SK-N-SH (cell line): Measurements from ENCODE around the gene SAP30BP. TPM values are rescaled to one million over a fixed set of nuclear protein-coding genes. Genes with fewer than 3 reads are reported as not detected.
A peak's percentile ranks its signal among the peaks of the same experiment; 100 is the strongest.

Source experiments
- CTCF ChIA-PET: fragments of 300-600, 350-600 bp; formaldehyde crosslinking; extraction: SDS; loops from one replicate; lab custom pipeline; 2021; lab: Yijun Ruan, JAX
- POLR2A ChIA-PET: fragments of 350-600 bp; sonication (Branson Sonifier 250); formaldehyde crosslinking; extraction: SDS; loops from one replicate; lab custom pipeline; 2020; ENCODE audit warnings: antibody characterized with exemption, inconsistent platforms; lab: Yijun Ruan, JAX
- DNase-seq: peaks from one replicate; pipeline ENCODE4 v3.0.0; 2012
- H2AFZ ChIP-seq: fragments of 200-600 bp; sonication (generic); 2 replicates; pipeline ENCODE4 v1.8.1; 2016; ENCODE audit warnings: antibody characterized with exemption, mild to moderate bottlenecking, low read depth
- H3F3A ChIP-seq: fragments of 200-600 bp; sonication (generic); replicated peaks from 2 replicates; pipeline ENCODE3; 2016; ENCODE audit warnings: antibody characterized with exemption, mild to moderate bottlenecking; ENCODE audit not compliant: insufficient read depth
- H3K27ac ChIP-seq, 2 experiments: fragments of 200-500 bp in 1 of 2; fragments of 200-600 bp in 1 of 2; sonication (Bioruptor generic) in 1 of 2; sonication (generic), shearing (Covaris generic) in 1 of 2; 2 replicates each; pipeline versions ENCODE4 v1.5.1 to v1.6.1; 2014 to 2016; ENCODE audit warnings: low read depth in 2 of 2, inconsistent platforms in 1 of 2, low read length in 1 of 2, mild to moderate bottlenecking in 1 of 2, mixed read lengths in 1 of 2
- H3K27me3 ChIP-seq: fragments of 200-600 bp; sonication (generic), shearing (Covaris generic); 2 replicates; pipeline ENCODE4 v1.6.1; 2016; ENCODE audit warnings: mixed run types; ENCODE audit not compliant: insufficient read depth
- H3K36me3 ChIP-seq, 2 experiments: fragments of 200-500 bp in 1 of 2; fragments of 200-600 bp in 1 of 2; sonication (Bioruptor generic) in 1 of 2; sonication (generic) in 1 of 2; replicated peaks in 1 of 2; 2 replicates each; pipeline versions ENCODE3 to v1.5.1; 2014 to 2016; ENCODE audit warnings: low read length in 1 of 2, mild to moderate bottlenecking in 1 of 2; ENCODE audit not compliant: insufficient read depth in 2 of 2, control insufficient read depth in 1 of 2
- H3K4me1 ChIP-seq, 2 experiments: fragments of 200-500 bp in 1 of 2; fragments of 200-600 bp in 1 of 2; sonication (Bioruptor generic) in 1 of 2; sonication (generic), shearing (Covaris generic) in 1 of 2; 2 replicates each; pipeline versions ENCODE4 v1.5.1 to v1.6.1; 2014 to 2016; ENCODE audit warnings: low read depth in 1 of 2, low read length in 1 of 2, mixed run types in 1 of 2; ENCODE audit not compliant: insufficient read depth in 2 of 2, control insufficient read depth in 1 of 2
- H3K4me2 ChIP-seq: fragments of 200-600 bp; sonication (generic), shearing (Covaris generic); 2 replicates; pipeline ENCODE4 v1.6.1; 2017; ENCODE audit warnings: mixed run types
- H3K4me3 ChIP-seq, 2 experiments: fragments of 200-500 bp in 1 of 2; fragments of 200-600 bp in 1 of 2; sonication (Bioruptor generic) in 1 of 2; sonication (generic), shearing (Covaris generic) in 1 of 2; 2 replicates each; pipeline versions ENCODE4 v1.5.1 to v1.8.1; 2014 to 2016; ENCODE audit warnings: low read depth in 2 of 2, inconsistent platforms in 1 of 2, low read length in 1 of 2, mild to moderate bottlenecking in 1 of 2, mixed read lengths in 1 of 2, moderate library complexity in 1 of 2
- H3K79me2 ChIP-seq: fragments of 200-600 bp; sonication (generic); 2 replicates; pipeline ENCODE4 v1.8.1; 2017; ENCODE audit warnings: mild to moderate bottlenecking; ENCODE audit not compliant: insufficient read depth
- H3K9ac ChIP-seq: fragments of 200-600 bp; sonication (generic); 2 replicates; pipeline ENCODE4 v1.6.1; 2017; ENCODE audit warnings: mixed run types
- H3K9me2 ChIP-seq: fragments of 200-600 bp; sonication (generic); 2 replicates; pipeline ENCODE4 v1.6.1; 2017; ENCODE audit warnings: mixed run types
- H3K9me3 ChIP-seq: fragments of 200-600 bp; sonication (generic); 2 replicates; pipeline ENCODE4 v1.6.1; 2017; ENCODE audit warnings: mixed run types, mild to moderate bottlenecking, moderate library complexity
- H4K20me1 ChIP-seq: fragments of 200-600 bp; sonication (generic); 2 replicates; pipeline ENCODE4 v1.6.1; 2017; ENCODE audit warnings: mild to moderate bottlenecking, mixed run types; ENCODE audit not compliant: insufficient read depth
- CHD2 ChIP-seq: fragments of 150-350 bp; IDR thresholded peaks from 2 replicates; pipeline ENCODE4 v1.6.1; 2018; ENCODE audit warnings: low read length; ENCODE audit not compliant: partially characterized antibody
- ELF1 ChIP-seq: IDR thresholded peaks from 2 replicates; pipeline ENCODE4 v1.4.0; 2012
- EZH2phosphoT487 ChIP-seq: fragments of 200-600 bp; sonication (generic); IDR thresholded peaks from 2 replicates; pipeline ENCODE4 v1.6.1; 2017; ENCODE audit warnings: low read depth, mixed run types, mild to moderate bottlenecking, antibody characterized with exemption, moderate library complexity, borderline replicate concordance
- FOXJ3 ChIP-seq: sonication (generic); formaldehyde crosslinking; IDR thresholded peaks from 2 replicates; pipeline ENCODE4 v1.5.1; 2020; ENCODE audit warnings: mild to moderate bottlenecking, missing genetic modification reagents
- GABPA ChIP-seq: IDR thresholded peaks from 2 replicates; pipeline ENCODE4 v1.4.0; 2012; ENCODE audit warnings: low read depth, mild to moderate bottlenecking
- MAX ChIP-seq: IDR thresholded peaks from 2 replicates; pipeline ENCODE4 v1.4.0; 2012; ENCODE audit warnings: low read depth
- MEF2A ChIP-seq: IDR thresholded peaks from 2 replicates; pipeline ENCODE4 v1.4.0; 2012; ENCODE audit warnings: low read depth, borderline replicate concordance
- MXI1 ChIP-seq: IDR thresholded peaks from 2 replicates; pipeline ENCODE4 v1.6.1; 2012; ENCODE audit warnings: mild to moderate bottlenecking, low read depth, low read length, improper control_type of control experiment
- NFIC ChIP-seq: IDR thresholded peaks from 2 replicates; pipeline ENCODE4 v1.4.0; 2012; ENCODE audit warnings: borderline replicate concordance
- POLR2AphosphoS5 ChIP-seq: IDR thresholded peaks from 2 replicates; pipeline ENCODE4 v1.6.1; 2012; ENCODE audit warnings: low read depth, low read length
- RCOR1 ChIP-seq: fragments of 150-350 bp; IDR thresholded peaks from 2 replicates; pipeline ENCODE4 v1.6.1; 2017; ENCODE audit warnings: antibody characterized with exemption, low read length
- RXRA ChIP-seq: IDR thresholded peaks from 2 replicates; pipeline ENCODE4 v1.4.0; 2012; ENCODE audit warnings: low read depth, mild to moderate bottlenecking, borderline replicate concordance
- SIN3A ChIP-seq: IDR thresholded peaks from 2 replicates; pipeline ENCODE4 v1.6.1; 2012; ENCODE audit warnings: low read depth, mild to moderate bottlenecking, low read length, moderate library complexity, borderline replicate concordance
- SMC3 ChIP-seq: IDR thresholded peaks from 2 replicates; pipeline ENCODE4 v1.6.1; 2012; ENCODE audit warnings: low read depth, low read length, improper control_type of control experiment
- TCF12 ChIP-seq: IDR thresholded peaks from 2 replicates; pipeline ENCODE4 v1.4.0; 2012
- TEAD4 ChIP-seq: IDR thresholded peaks from 2 replicates; pipeline ENCODE4 v1.4.0; 2012; ENCODE audit warnings: mild to moderate bottlenecking, borderline replicate concordance; ENCODE audit not compliant: insufficient read depth
- whole genome bisulfite sequencing: methylation state at CpG from one replicate; pipeline ENCODE4 v1.1.6; 2017; ENCODE audit warnings: low lambda C conversion rate; 5-methylcytosine and 5-hydroxymethylcytosine counted together
- polyA plus RNA-seq, 3 experiments: library from polyadenylated mRNA; depleted of rRNA; stranded (reverse); fragments of >200 nt; gene quantifications; 2 replicates each; pipeline ENCODE4 v1.2.3, GENCODE V29; 2012
- TF ChIP-seq, protein P1 (sequence below): IDR thresholded peaks from 2 replicates; pipeline ENCODE4 v1.6.1; 2012; ENCODE audit warnings: mild to moderate bottlenecking, low read depth, low read length, moderate library complexity

The SAP30BP gene
- polyA plus RNA-seq, 1 of the 3 experiments (the other 2 are of a cell fraction): 158 TPM

DNA sequence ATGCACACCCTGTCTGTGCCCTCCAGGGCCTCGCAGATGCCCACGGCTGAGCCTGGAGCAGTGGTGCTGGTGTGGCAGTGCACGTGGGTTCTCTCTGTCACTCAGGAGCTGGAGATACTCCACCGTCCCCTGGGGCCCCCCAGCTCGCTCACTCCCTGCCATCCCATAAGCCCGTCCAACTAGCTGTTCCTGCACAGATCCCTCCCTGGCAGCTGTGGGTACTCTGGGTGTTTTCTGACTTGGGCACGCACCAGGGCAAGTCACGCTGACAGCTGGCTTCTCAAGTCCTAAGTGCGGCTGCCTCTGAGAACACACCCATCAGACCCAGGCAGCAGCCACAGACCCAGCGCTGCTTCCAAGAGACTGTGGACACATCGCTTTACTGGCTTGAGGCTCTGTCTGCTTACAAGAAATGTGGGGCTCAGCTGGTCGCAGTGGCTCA is 28.7 kb downstream of the SAP30BP start:
- H3K9ac ChIP-seq: no peak overlapping the region
- no peak for TF ChIP-seq NFIC
- TF ChIP-seq SIN3A: no peak
- no peak for TF ChIP-seq TCF12
- no peak for TF ChIP-seq MAX
- no peak for TF ChIP-seq MEF2A
- no peak for TF ChIP-seq FOXJ3 (CRISPR knock-in tag)
- TF ChIP-seq POLR2AphosphoS5: no peak
- TF ChIP-seq CHD2: no peak
- TF ChIP-seq ELF1: no peak
- TF ChIP-seq, all 33 proteins: peak for 0
- no peak overlapping the region for H3K4me3 ChIP-seq
- peak overlapping the region; percentile 91 to 99; a peak in 3 of 4 replicates for H3K27ac ChIP-seq
- no peaks in the 10 kb centered on the region for H3K9me2 ChIP-seq
- peaks cover 58 to 63% of the 10 kb centered on the region in 2 experiments; a peak in 3 of 4 replicates for H3K4me1 ChIP-seq
- no peaks in the 10 kb centered on the region for H4K20me1 ChIP-seq
- H3K4me2 ChIP-seq: peak overlapping the region; percentile 73; the same call in 1 of the 2 replicates
- peaks cover 24 to 45% of the 10 kb centered on the region in 2 experiments for H3K36me3 ChIP-seq
- H3K9me3 ChIP-seq: no peaks in the 10 kb centered on the region
- POLR2A ChIA-PET: no interaction called here
- no peaks in the 10 kb centered on the region for H3K27me3 ChIP-seq
- no peak for DNase-seq
- H3F3A ChIP-seq: peaks cover 64% of the 10 kb centered on the region
- H3K79me2 ChIP-seq: peaks cover 69% of the 10 kb centered on the region
- CTCF ChIA-PET: interaction anchor here (1.2 to 6.9 kb wide), 5 partner anchors 22 to 76 kb away, joined by 3 to 69 read pairs (median 11); partner anchors contain the start of gene SMIM5
- H2AFZ ChIP-seq: no peak overlapping the region
- WGBS: 97% methylated on average over 9 of the region's 12 CpGs

DNA sequence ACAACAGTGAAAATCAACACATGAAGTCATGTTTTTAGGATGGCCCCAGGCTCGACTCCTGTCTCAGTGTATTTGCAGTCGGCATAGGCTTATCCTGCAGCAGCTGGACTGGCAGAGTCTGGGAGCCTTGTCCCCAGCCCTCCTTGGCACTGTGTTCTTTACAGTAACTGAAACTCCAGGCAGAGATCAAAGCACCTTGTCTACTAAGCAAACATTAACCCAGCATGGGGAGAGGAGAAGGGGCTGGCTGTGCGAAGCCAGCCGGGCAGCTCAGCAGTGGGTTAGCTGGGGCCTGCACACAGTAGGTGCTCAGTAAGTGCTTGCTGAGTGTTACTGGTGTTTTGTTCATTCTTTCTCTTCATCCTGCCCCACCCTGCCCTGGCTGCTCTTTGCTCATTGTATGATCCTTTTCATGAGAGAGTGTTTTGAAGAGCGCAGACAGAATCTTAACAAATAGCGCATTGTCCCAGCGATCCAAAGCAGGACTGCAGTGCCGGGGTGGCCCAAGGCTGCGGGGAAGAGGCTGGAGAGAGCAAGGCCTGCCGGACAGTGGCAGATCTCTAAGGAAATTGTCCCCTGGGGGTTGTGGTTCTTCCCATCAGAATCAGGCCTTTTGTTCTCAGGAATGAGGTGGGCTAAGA is 30.6 kb downstream of the SAP30BP start:
- H3K9me2 ChIP-seq: no peaks in the 10 kb centered on the region
- no peaks in the 10 kb centered on the region for H4K20me1 ChIP-seq
- 91% methylated on average over 10 of the region's 10 CpGs for WGBS
- POLR2A ChIA-PET: no interaction called here
- no peak for TF ChIP-seq RCOR1
- TF ChIP-seq, all 33 proteins: peak for 0
- Histone ChIP-seq H3K79me2 (peaks cover 57% of the 10 kb centered on the region), H3K27ac (peak overlapping the region in 1 of 2 experiments; percentile 1; a peak in 2 of 4 replicates), H2AFZ (no peak overlapping the region), H3K27me3 (no peaks in the 10 kb centered on the region), H3K4me2 (no peak overlapping the region), H3K9ac (no peak overlapping the region), H3K9me3 (no peaks in the 10 kb centered on the region), H3K36me3 (peaks cover 42 to 59% of the 10 kb centered on the region in 2 experiments), H3F3A (peaks cover 44% of the 10 kb centered on the region), H3K4me3 (no peak overlapping the region), H3K4me1 (peaks cover 45 to 51% of the 10 kb centered on the region in 2 experiments; a peak in 3 of 4 replicates)
- CTCF ChIA-PET: interaction anchor here (1.3 to 1.4 kb wide), 2 partner anchors 11 to 23 kb away, joined by 4 to 5 read pairs; no protein-coding TSS in a partner anchor
- DNase-seq: no peak

GRCh38 chr17:75698659-75699058 is 31.5 kb downstream of the SAP30BP start:
- peaks cover 36% of the 10 kb centered on the region for H3F3A ChIP-seq
- no peak for DNase-seq
- no peaks in the 10 kb centered on the region for H3K27me3 ChIP-seq
- H3K4me3 ChIP-seq: no peak overlapping the region
- H4K20me1 ChIP-seq: no peaks in the 10 kb centered on the region
- H3K4me1 ChIP-seq: peaks cover 36 to 44% of the 10 kb centered on the region in 2 experiments; a peak in 3 of 4 replicates
- ChIA-PET CTCF (interaction anchor here (1.0 to 1.4 kb wide), 4 partner anchors 10 to 55 kb away, joined by 3 to 5 read pairs (median 4); no protein-coding TSS in a partner anchor), POLR2A (no interaction called here)
- H3K27ac ChIP-seq: no peak overlapping the region
- no peak overlapping the region for H3K4me2 ChIP-seq
- H3K36me3 ChIP-seq: peaks cover 51 to 67% of the 10 kb centered on the region in 2 experiments
- H3K9me3 ChIP-seq: no peaks in the 10 kb centered on the region
- H3K79me2 ChIP-seq: peaks cover 57% of the 10 kb centered on the region
- no peaks in the 10 kb centered on the region for H3K9me2 ChIP-seq
- 96% methylated on average over 3 of the region's 3 CpGs for WGBS
- H3K9ac ChIP-seq: no peak overlapping the region
- H2AFZ ChIP-seq: no peak overlapping the region
- TF ChIP-seq SMC3 (no peak), EZH2phosphoT487 (no peak), MXI1 (no peak), TEAD4 (no peak), GABPA (no peak), RXRA (no peak)
- TF ChIP-seq, protein P1, sequence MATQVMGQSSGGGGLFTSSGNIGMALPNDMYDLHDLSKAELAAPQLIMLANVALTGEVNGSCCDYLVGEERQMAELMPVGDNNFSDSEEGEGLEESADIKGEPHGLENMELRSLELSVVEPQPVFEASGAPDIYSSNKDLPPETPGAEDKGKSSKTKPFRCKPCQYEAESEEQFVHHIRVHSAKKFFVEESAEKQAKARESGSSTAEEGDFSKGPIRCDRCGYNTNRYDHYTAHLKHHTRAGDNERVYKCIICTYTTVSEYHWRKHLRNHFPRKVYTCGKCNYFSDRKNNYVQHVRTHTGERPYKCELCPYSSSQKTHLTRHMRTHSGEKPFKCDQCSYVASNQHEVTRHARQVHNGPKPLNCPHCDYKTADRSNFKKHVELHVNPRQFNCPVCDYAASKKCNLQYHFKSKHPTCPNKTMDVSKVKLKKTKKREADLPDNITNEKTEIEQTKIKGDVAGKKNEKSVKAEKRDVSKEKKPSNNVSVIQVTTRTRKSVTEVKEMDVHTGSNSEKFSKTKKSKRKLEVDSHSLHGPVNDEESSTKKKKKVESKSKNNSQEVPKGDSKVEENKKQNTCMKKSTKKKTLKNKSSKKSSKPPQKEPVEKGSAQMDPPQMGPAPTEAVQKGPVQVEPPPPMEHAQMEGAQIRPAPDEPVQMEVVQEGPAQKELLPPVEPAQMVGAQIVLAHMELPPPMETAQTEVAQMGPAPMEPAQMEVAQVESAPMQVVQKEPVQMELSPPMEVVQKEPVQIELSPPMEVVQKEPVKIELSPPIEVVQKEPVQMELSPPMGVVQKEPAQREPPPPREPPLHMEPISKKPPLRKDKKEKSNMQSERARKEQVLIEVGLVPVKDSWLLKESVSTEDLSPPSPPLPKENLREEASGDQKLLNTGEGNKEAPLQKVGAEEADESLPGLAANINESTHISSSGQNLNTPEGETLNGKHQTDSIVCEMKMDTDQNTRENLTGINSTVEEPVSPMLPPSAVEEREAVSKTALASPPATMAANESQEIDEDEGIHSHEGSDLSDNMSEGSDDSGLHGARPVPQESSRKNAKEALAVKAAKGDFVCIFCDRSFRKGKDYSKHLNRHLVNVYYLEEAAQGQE: no peak
